ENCODE data around the gene CDHR2.

GRCh38 chr5:176596689-176597416 lies 47.7 kb downstream of the CDHR2 start:
- TF ChIP-seq ZC3H10 (CRISPR knock-in tag; IDR thresholded peaks at IDR 0.05) = no peak
- no peak for TF ChIP-seq TCF4 (CRISPR knock-in tag; IDR thresholded peaks at IDR 0.05; ENCODE audit: borderline replicate concordance)
- TF ChIP-seq CREB5 (CRISPR knock-in tag; IDR thresholded peaks at IDR 0.05; ENCODE audit: low read depth) = no peak
- no peak for TF ChIP-seq ARNTL (CRISPR knock-in tag; IDR thresholded peaks at IDR 0.05; ENCODE audit: borderline replicate concordance, low read depth)
- no peak for TF ChIP-seq ZNF70 (CRISPR knock-in tag; IDR thresholded peaks at IDR 0.05)
- no peak for TF ChIP-seq PATZ1 (CRISPR knock-in tag; IDR thresholded peaks at IDR 0.05; ENCODE audit: borderline replicate concordance)
- no peak for TF ChIP-seq BACH2 (CRISPR knock-in tag; IDR thresholded peaks at IDR 0.05; ENCODE audit: borderline replicate concordance)
- no peak for TF ChIP-seq CSRNP3 (CRISPR knock-in tag; IDR thresholded peaks at IDR 0.05)
- no peak for TF ChIP-seq ZFP3 (CRISPR knock-in tag; IDR thresholded peaks at IDR 0.05)
- no peak for TF ChIP-seq ISL1 (CRISPR knock-in tag; IDR thresholded peaks at IDR 0.05)
- no peak for TF ChIP-seq PPARA (CRISPR knock-in tag; IDR thresholded peaks at IDR 0.05; ENCODE audit: borderline replicate concordance)
